H1 (cell line): ENCODE measurements around the gene CPXM1. TPM values are rescaled to one million over a fixed set of nuclear protein-coding genes. Genes with fewer than 3 reads are reported as not detected.

Source experiments
- BCL11A ChIP-seq, 2 experiments: IDR thresholded peaks; one replicate each; pipeline ENCODE4 v1.6.1; 2011; ENCODE audit warnings: low read depth in 2 of 2, low read length in 2 of 2, mild to moderate bottlenecking in 2 of 2
- CHD7 ChIP-seq: fragments of 300-600 bp; sonication (generic); IDR thresholded peaks from 2 replicates; pipeline ENCODE4 v1.7.1; 2012; ENCODE audit warnings: low read length, moderate library complexity, mild to moderate bottlenecking, inconsistent platforms; ENCODE audit not compliant: insufficient replicate concordance
- EZH2 ChIP-seq: fragments of 200-600 bp; sonication (generic); IDR thresholded peaks from 2 replicates; pipeline ENCODE4 v1.7.1; 2012; ENCODE audit warnings: low read depth, mild to moderate bottlenecking, moderate library complexity, low read length, inconsistent platforms; ENCODE audit not compliant: severe bottlenecking
- POLR2AphosphoS5 ChIP-seq: IDR thresholded peaks from 2 replicates; pipeline ENCODE4 v1.6.1; 2011; ENCODE audit warnings: low read depth, low read length
- RBBP5 ChIP-seq: IDR thresholded peaks from 2 replicates; pipeline ENCODE4 v1.7.1; 2012; ENCODE audit warnings: low read depth, mild to moderate bottlenecking, inconsistent platforms, low read length, moderate library complexity, borderline replicate concordance
- SIN3A ChIP-seq, 2 experiments: IDR thresholded peaks in 1 of 2; conservative IDR thresholded peaks in 1 of 2; 2 replicates each; pipeline ENCODE4 v1.6.1; 2011 to 2012; ENCODE audit warnings: low read length in 2 of 2, improper control_type of control experiment in 1 of 2, low read depth in 1 of 2, mild to moderate bottlenecking in 1 of 2
- SRF ChIP-seq: IDR thresholded peaks from 2 replicates; pipeline ENCODE4 v1.6.1; 2011; ENCODE audit warnings: mild to moderate bottlenecking, low read depth, low read length, moderate library complexity
- SUZ12 ChIP-seq: fragments of 200-600 bp; sonication (generic); IDR thresholded peaks from 2 replicates; pipeline ENCODE4 v1.6.1; 2012; ENCODE audit warnings: mild to moderate bottlenecking, inconsistent platforms, low read length, moderate library complexity, mixed read lengths
- USF2 ChIP-seq: IDR thresholded peaks from 2 replicates; pipeline ENCODE4 v1.6.1; 2011; ENCODE audit warnings: low read length, improper control_type of control experiment
- polyA plus RNA-seq, 7 experiments: library from polyadenylated mRNA; depleted of rRNA in 3 of 7; stranded (reverse) in 5 of 7; unstranded in 2 of 7; fragments of >200 nt in 5 of 7; fragments of 200-250 nt in 2 of 7; gene quantifications; 1 replicate in 5 of 7; 2 replicates in 1 of 7; 4 replicates in 1 of 7; pipeline versions ENCODE4 v1.2.1 to v1.2.3, GENCODE V29; 2011 to 2013; ENCODE audit warnings: missing spikeins in 2 of 7, mixed read lengths in 2 of 7
- total RNA-seq: library from RNA; stranded (reverse); fragmentation: NEBNext Ultra II Directional; extraction: Animal tissue kit (Norgen Biotek cat#: 25700); gene quantifications from 2 replicates; pipeline ENCODE4 v1.2.1, GENCODE V29; 2021

Gene CPXM1
- total and polyA plus RNA-seq, 2 of the 8 experiments (the other 6 are each of a cell fraction or from before 2014, with no cell fraction given) = 31.3 to 81.9 TPM

GRCh38 chr20:2796011-2796660 is 4.3 kb downstream of the CPXM1 start (continued):
- TF ChIP-seq CHD7 (no peak), USF2 (no peak), SRF (no peak), SIN3A (conservative IDR thresholded peaks at IDR 0.05 in 1 of 2, IDR thresholded peaks at IDR 0.05 in 1 of 2; ENCODE audit: low read depth in 1 of 2, low read length in 2 of 2) (no peak), POLR2AphosphoS5 (no peak), BCL11A (IDR thresholded peaks at IDR 0.05; ENCODE audit: low read depth in 2 of 2, low read length in 2 of 2) (no peak), SUZ12 (no peak), RBBP5 (no peak), EZH2 (no peak)
